GM08714 (cell line): Measurements from ENCODE around the gene TRPV2.

Experiments
- H3K4me3 ChIP-seq: fragments of 200-500 bp; sonication (Bioruptor generic); 2 replicates; pipeline ENCODE4 v1.5.1; 2014; ENCODE audit warnings: mild to moderate bottlenecking, low read length, inconsistent platforms
- ZNF274 ChIP-seq: IDR thresholded peaks from 2 replicates; pipeline ENCODE4 v1.6.1; 2012; ENCODE audit warnings: mild to moderate bottlenecking, low read depth, low read length

The TRPV2 gene

GRCh38 chr17:16477666-16478065 lies 62.3 kb downstream of the TRPV2 start:
- no peak overlapping the region for H3K4me3 ChIP-seq
- TF ChIP-seq ZNF274: no peak

GRCh38 chr17:16478649-16479048 lies 63.3 kb downstream of the TRPV2 start:
- no peak for TF ChIP-seq ZNF274
- no peak overlapping the region for H3K4me3 ChIP-seq

- no peak overlapping the region for H3K4me3 ChIP-seq
- TF ChIP-seq ZNF274: no peak
Measured at GRCh38 chr17:16479264-16479663, 63.9 kb downstream of the TRPV2 start.

- no peak for TF ChIP-seq ZNF274
- no peak overlapping the region for H3K4me3 ChIP-seq
Measured at GRCh38 chr17:16480995-16481394, 65.6 kb downstream of the TRPV2 start.

GRCh38 chr17:16482253-16482652 lies 66.9 kb downstream of the TRPV2 start:
- TF ChIP-seq ZNF274: no peak
- no peak overlapping the region for H3K4me3 ChIP-seq

- TF ChIP-seq ZNF274: no peak
- no peak overlapping the region for H3K4me3 ChIP-seq
Measured at GRCh38 chr17:16483021-16483645, 67.8 kb downstream of the TRPV2 start.

- no peak for TF ChIP-seq ZNF274
Measured at GRCh38 chr17:16484445-16485175, 69.2 kb downstream of the TRPV2 start.

More at GRCh38 chr17:16484445-16485175, 69.2 kb downstream of the TRPV2 start:
- H3K4me3 ChIP-seq: no peak overlapping the region
